ENCODE results near the gene CNGB1. TPM values are rescaled to one million over a fixed set of nuclear protein-coding genes. Genes with fewer than 3 reads are reported as not detected.

Gene CNGB1
- total and polyA plus RNA-seq, 2 of the 13 experiments (the other 11 are each of a cell fraction or from before 2014, with no cell fraction given) = 0.02 to 0.15 TPM

DNA sequence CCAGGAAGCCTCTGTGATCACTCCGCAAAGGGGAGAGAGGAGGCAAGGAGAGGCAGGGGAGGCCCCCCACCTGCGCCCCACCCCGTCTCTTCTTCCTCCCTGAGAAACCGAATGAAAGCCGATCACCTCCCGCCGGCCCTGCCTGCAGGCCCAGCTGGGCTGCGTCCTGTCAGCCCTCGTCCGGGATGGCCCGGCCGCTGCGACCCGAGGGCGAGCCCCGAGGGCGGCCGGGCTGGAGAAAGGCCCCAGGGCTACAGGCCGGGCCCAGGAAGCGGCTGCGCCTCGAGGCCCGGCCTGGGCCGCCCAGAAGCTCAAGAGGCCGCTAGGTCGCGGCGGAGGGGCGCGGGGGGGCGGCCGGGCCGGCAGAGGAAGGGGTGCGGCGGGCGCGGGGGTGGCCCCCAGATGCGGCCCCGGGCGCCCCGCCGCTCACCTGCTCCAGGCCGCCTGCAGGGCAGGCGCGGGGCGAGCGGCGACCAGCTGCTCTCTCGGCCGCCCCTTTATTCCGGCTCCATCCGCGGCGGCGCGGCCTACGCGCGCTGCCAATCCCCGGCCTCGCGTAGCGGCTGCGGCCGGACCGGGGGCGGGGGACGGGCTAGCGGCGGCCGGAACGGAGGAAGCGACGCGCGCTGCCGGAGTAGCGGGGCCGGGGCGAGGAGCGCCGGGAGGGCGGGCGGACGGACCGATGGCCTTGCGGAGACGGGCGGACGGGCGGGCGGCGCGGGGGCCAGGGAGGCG lies 29.2 kb upstream of the CNGB1 start, which contains the start of gene ZNF319:
TSS of gene ZNF319 (minus strand) at position 702 of the 735 bp plus-strand sequence. CDS start 2,407 bp downstream, outside the sequence.
- Histone ChIP-seq H3K36me3 (replicated peaks in 1 of 2; ENCODE audit: control insufficient read depth in 1 of 2, insufficient read depth in 2 of 2, low read length in 2 of 2) (peaks cover 10 to 34% of the 10 kb centered on the region in 2 experiments; a peak in 4 of 5 replicates), H3K9ac (ENCODE audit: insufficient read depth, low read depth, low read length) (peak within 1 kb of the TSS; percentile 81), H3K27ac (ENCODE audit: extremely low read length, insufficient read depth, low read length) (peak within 1 kb of the TSS; percentile 81), H3K9me3 (ENCODE audit: low read length) (no peaks in the 10 kb centered on the region), H3K4me2 (ENCODE audit: low read depth, low read length) (peak within 1 kb of the TSS; percentile 99), H3K27me3 (ENCODE audit: control insufficient read depth in 1 of 2, insufficient read depth in 2 of 2, low read length in 2 of 2) (no peaks in the 10 kb centered on the region; a peak in 1 of 5 replicates), H3K4me3 (replicated peaks in 1 of 3; ENCODE audit: insufficient read depth in 1 of 3, low read depth in 2 of 3, low read length in 3 of 3) (peak within 1 kb of the TSS; percentile 85 to 98 (median 93)), H2AFZ (ENCODE audit: low read length) (no peak within 1 kb of the TSS), H4K20me1 (ENCODE audit: insufficient read depth, low read length) (no peaks in the 10 kb centered on the region), H3K4me1 (ENCODE audit: insufficient read depth, low read length) (peaks cover 34% of the 10 kb centered on the region), H3K79me2 (ENCODE audit: insufficient read depth, low read length) (peaks cover 7% of the 10 kb centered on the region)
- intact Hi-C loops (cut with micrococcal nuclease; ENCODE audit: unreplicated experiment) (loop anchor here (2.0 to 10.0 kb wide), 3 partner anchors 99 to 265 kb away; partner anchors contain the start of gene KATNB1), in situ Hi-C loops (cut with HindIII; ENCODE audit: extremely low pct_ligation_motif_present, low pct_unique_long_range_greater_than_20kb) (loop anchor here (5.0 kb wide), 2 partner anchors 103 to 243 kb away; no protein-coding TSS in a partner anchor)
- DNase-seq (ENCODE audit: low spot score) = no peak
- no TSS peak for BruUV-seq (replicated peaks)
- peak; percentile 13 for ATAC-seq
- CTCF ChIA-PET (ENCODE audit: low intra/inter-chr PET ratio, low total read pairs) = interaction anchor here (0.7 to 0.9 kb wide), 2 partner anchors 243 to 351 kb away, joined by 3 to 5 read pairs; no protein-coding TSS in a partner anchor
- 8% methylated on average over 8 of the region's 95 CpGs for WGBS (ENCODE audit: low lambda C conversion rate)
- no peak for FAIRE-seq
- POLR2A ChIA-PET = interaction anchor here (0.8 to 4.1 kb wide), 11 partner anchors 24 to 265 kb away, joined by 3 to 24 read pairs (median 4); partner anchors contain the start of genes CFAP20, KATNB1 and KIFC3
- TF ChIP-seq, protein P1, sequence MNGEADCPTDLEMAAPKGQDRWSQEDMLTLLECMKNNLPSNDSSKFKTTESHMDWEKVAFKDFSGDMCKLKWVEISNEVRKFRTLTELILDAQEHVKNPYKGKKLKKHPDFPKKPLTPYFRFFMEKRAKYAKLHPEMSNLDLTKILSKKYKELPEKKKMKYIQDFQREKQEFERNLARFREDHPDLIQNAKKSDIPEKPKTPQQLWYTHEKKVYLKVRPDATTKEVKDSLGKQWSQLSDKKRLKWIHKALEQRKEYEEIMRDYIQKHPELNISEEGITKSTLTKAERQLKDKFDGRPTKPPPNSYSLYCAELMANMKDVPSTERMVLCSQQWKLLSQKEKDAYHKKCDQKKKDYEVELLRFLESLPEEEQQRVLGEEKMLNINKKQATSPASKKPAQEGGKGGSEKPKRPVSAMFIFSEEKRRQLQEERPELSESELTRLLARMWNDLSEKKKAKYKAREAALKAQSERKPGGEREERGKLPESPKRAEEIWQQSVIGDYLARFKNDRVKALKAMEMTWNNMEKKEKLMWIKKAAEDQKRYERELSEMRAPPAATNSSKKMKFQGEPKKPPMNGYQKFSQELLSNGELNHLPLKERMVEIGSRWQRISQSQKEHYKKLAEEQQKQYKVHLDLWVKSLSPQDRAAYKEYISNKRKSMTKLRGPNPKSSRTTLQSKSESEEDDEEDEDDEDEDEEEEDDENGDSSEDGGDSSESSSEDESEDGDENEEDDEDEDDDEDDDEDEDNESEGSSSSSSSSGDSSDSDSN (CRISPR knock-in tag; IDR thresholded peaks at IDR 0.05) = peak; percentile 98
- peak; percentile 98 for TF ChIP-seq ZFX (CRISPR knock-in tag; IDR thresholded peaks at IDR 0.05; ENCODE audit: low read depth)
- peak; percentile 14; the same call in 1 of the 2 replicates for TF ChIP-seq ZBTB25 (CRISPR knock-in tag; IDR thresholded peaks at IDR 0.05)
- TF ChIP-seq ZNF616 (CRISPR knock-in tag; IDR thresholded peaks at IDR 0.05; ENCODE audit: low read depth) = 0 out of 2 replicates have a peak, but pooled peaks have one; percentile 15
- TF ChIP-seq ZSCAN25 (CRISPR knock-in tag; IDR thresholded peaks at IDR 0.05) = peak; percentile 98
- TF ChIP-seq EZH2 (conservative IDR thresholded peaks at IDR 0.05; ENCODE audit: low read depth, low read length) = no peak
- peak; percentile 27 for TF ChIP-seq ZNF883 (CRISPR knock-in tag; IDR thresholded peaks at IDR 0.05; ENCODE audit: not compliant biosample characterization)
- TF ChIP-seq POLR2AphosphoS2 (IDR thresholded peaks at IDR 0.05; ENCODE audit: low read depth, low read length) = no peak
- no peak for TF ChIP-seq RXRB (CRISPR knock-in tag; IDR thresholded peaks at IDR 0.05; ENCODE audit: borderline replicate concordance)
- TF ChIP-seq RBFOX2 (IDR thresholded peaks at IDR 0.05; ENCODE audit: low read depth, low read length) = peak; percentile 64
- 0 out of 2 replicates have a peak, but pooled peaks have one; percentile 86 for TF ChIP-seq ZNF672 (CRISPR knock-in tag; IDR thresholded peaks at IDR 0.05)
- 0 out of 2 replicates have a peak, but pooled peaks have one; percentile 6 for TF ChIP-seq MTF1 (CRISPR knock-in tag; IDR thresholded peaks at IDR 0.05)
- 0 out of 2 replicates have a peak, but pooled peaks have one; percentile 36 for TF ChIP-seq ZNF784 (CRISPR knock-in tag; IDR thresholded peaks at IDR 0.05; ENCODE audit: borderline replicate concordance)
- TF ChIP-seq ASH2L (IDR thresholded peaks at IDR 0.05; ENCODE audit: insufficient read length, low read depth, low read length) = peak; percentile 3
- peak; percentile 38; the same call in 1 of the 2 replicates for TF ChIP-seq ZNF777 (CRISPR knock-in tag; IDR thresholded peaks at IDR 0.05)
- no peak for TF ChIP-seq SP5 (CRISPR knock-in tag; IDR thresholded peaks at IDR 0.05; ENCODE audit: borderline replicate concordance, low read depth)
- no peak for TF ChIP-seq ADNP (CRISPR knock-in tag; IDR thresholded peaks at IDR 0.05)
- peak; percentile 23; the same call in 1 of the 2 replicates for TF ChIP-seq ATF7-NPFF (CRISPR knock-in tag; IDR thresholded peaks at IDR 0.05; ENCODE audit: low read depth)
- no peak for TF ChIP-seq MAZ (IDR thresholded peaks at IDR 0.05; ENCODE audit: borderline replicate concordance, low read depth, low read length)
- TF ChIP-seq MAZ (CRISPR knock-in tag; IDR thresholded peaks at IDR 0.05; ENCODE audit: low read depth) = peak; percentile 71; the same call in 1 of the 2 replicates

Measured in HepG2 (cell line).